ENCODE results near the gene DNER. TPM values are rescaled to one million over a fixed set of nuclear protein-coding genes. Genes with fewer than 3 reads are reported as not detected.

Gene DNER
- total RNA-seq, 1 experiment from 2014 or later = 3.7 TPM

GRCh38 chr2:229490167-229490566 is 224.2 kb downstream of the DNER start:
- TF ChIP-seq ZNF138 (CRISPR knock-in tag; conservative IDR thresholded peaks at IDR 0.05) = no peak
- TF ChIP-seq MLX (CRISPR knock-in tag; IDR thresholded peaks at IDR 0.05) = no peak
- no peak for TF ChIP-seq FOXP4 (CRISPR knock-in tag; IDR thresholded peaks at IDR 0.05)
- TF ChIP-seq KAT7 (CRISPR knock-in tag; IDR thresholded peaks at IDR 0.05; ENCODE audit: borderline replicate concordance) = no peak
- TF ChIP-seq RORB (CRISPR knock-in tag; IDR thresholded peaks at IDR 0.05) = no peak
- TF ChIP-seq ATF2 (CRISPR knock-in tag; IDR thresholded peaks at IDR 0.05; ENCODE audit: borderline replicate concordance, low read depth) = no peak
- TF ChIP-seq MXD4 (CRISPR knock-in tag; IDR thresholded peaks at IDR 0.05; ENCODE audit: borderline replicate concordance) = no peak
- no peak for TF ChIP-seq E2F5 (CRISPR knock-in tag; IDR thresholded peaks at IDR 0.05)
- no peak for TF ChIP-seq HMGA2 (CRISPR knock-in tag; IDR thresholded peaks at IDR 0.05)
- TF ChIP-seq CTCF (IDR thresholded peaks at IDR 0.05) = no peak
- TF ChIP-seq E2F4 (CRISPR knock-in tag; IDR thresholded peaks at IDR 0.05; ENCODE audit: borderline replicate concordance, low read depth) = no peak
- no peak for TF ChIP-seq ATF3 (CRISPR knock-in tag; conservative IDR thresholded peaks at IDR 0.05)
- TF ChIP-seq RELA (CRISPR knock-in tag; IDR thresholded peaks at IDR 0.05; ENCODE audit: borderline replicate concordance) = no peak
- TF ChIP-seq ZNF232 (CRISPR knock-in tag; IDR thresholded peaks at IDR 0.05) = no peak
- no peak for TF ChIP-seq FOXK1 (CRISPR knock-in tag; IDR thresholded peaks at IDR 0.05)
- TF ChIP-seq CDX4 (CRISPR knock-in tag; IDR thresholded peaks at IDR 0.05; ENCODE audit: borderline replicate concordance) = no peak
- no peak for TF ChIP-seq ZNF263 (CRISPR knock-in tag; IDR thresholded peaks at IDR 0.05; ENCODE audit: low read depth)
- H3K27ac Mint-ChIP-seq = no peak overlapping the region
- H3K4me1 Mint-ChIP-seq = peaks cover 27% of the 10 kb centered on the region
- ChIA-PET CTCF (no interaction called here), POLR2A (no interaction called here)
- H3K4me3 Mint-ChIP-seq = no peak overlapping the region
- H3K36me3 Mint-ChIP-seq = peaks cover 17% of the 10 kb centered on the region
- DNase-seq (ENCODE audit: low spot score) = no peak
- ATAC-seq = no peak
- H3K9me3 Mint-ChIP-seq = peaks cover 20% of the 10 kb centered on the region
- no peaks in the 10 kb centered on the region for H3K27me3 Mint-ChIP-seq (ENCODE audit: low read depth)

Data from WTC11 (cell line).